Fibroblast of lung (primary cell): ENCODE data around the gene IRF4. TPM values are rescaled to one million over a fixed set of nuclear protein-coding genes. Genes with fewer than 3 reads are reported as not detected.

ENCODE experiments used
- DNase-seq, 2 donors: peaks; one replicate each; pipeline versions ENCODE4 v3.0.0 to v3.0.0-alpha.2; 2010; ENCODE audit warnings: low read depth in 2 of 2
- H2AFZ ChIP-seq: 2 replicates; pipeline ENCODE4 v1.5.1; 2012; ENCODE audit warnings: low read length, control low read depth, inconsistent platforms
- H3K27ac ChIP-seq: 2 replicates; pipeline ENCODE4 v1.5.1; 2011; ENCODE audit warnings: low read length, control low read depth; ENCODE audit not compliant: insufficient read depth
- H3K27me3 ChIP-seq: 2 replicates; pipeline ENCODE4 v1.5.1; 2011; ENCODE audit warnings: mild to moderate bottlenecking, low read length; ENCODE audit not compliant: control insufficient read depth, insufficient read depth
- H3K36me3 ChIP-seq: 2 replicates; pipeline ENCODE4 v1.5.1; 2011; ENCODE audit warnings: low read length; ENCODE audit not compliant: control insufficient read depth, insufficient read depth
- H3K4me1 ChIP-seq: 2 replicates; pipeline ENCODE4 v1.5.1; 2011; ENCODE audit warnings: low read length; ENCODE audit not compliant: control insufficient read depth, insufficient read depth; ENCODE audit errors: extremely low read depth
- H3K4me2 ChIP-seq: 2 replicates; pipeline ENCODE4 v1.5.1; 2011; ENCODE audit warnings: low read length, control low read depth; ENCODE audit not compliant: insufficient read depth; ENCODE audit errors: extremely low read depth
- H3K4me3 ChIP-seq, 4 experiments: fragments of 200-600 bp in 1 of 4; sonication (generic) in 1 of 4; replicated peaks in 1 of 4; 2 replicates each; pipeline ENCODE4 v1.5.1; 2011 to 2016; ENCODE audit warnings: low read length in 4 of 4, low read depth in 3 of 4, mild to moderate bottlenecking in 3 of 4, control low read depth in 2 of 4, inconsistent platforms in 1 of 4, mixed read lengths in 1 of 4; ENCODE audit not compliant: insufficient read depth in 1 of 4; ENCODE audit errors: control extremely low read depth in 1 of 4
- H3K79me2 ChIP-seq: 2 replicates; pipeline ENCODE4 v1.5.1; 2012; ENCODE audit warnings: mild to moderate bottlenecking, low read length, inconsistent platforms; ENCODE audit not compliant: control insufficient read depth, insufficient read depth
- H3K9ac ChIP-seq: 2 replicates; pipeline ENCODE4 v1.5.1; 2011; ENCODE audit warnings: mild to moderate bottlenecking, low read length, control low read depth; ENCODE audit not compliant: insufficient read depth
- H3K9me3 ChIP-seq: 2 replicates; pipeline ENCODE4 v1.5.1; 2012; ENCODE audit warnings: low read depth, low read length; ENCODE audit not compliant: control insufficient read depth, insufficient read depth
- H4K20me1 ChIP-seq: 2 replicates; pipeline ENCODE4 v1.5.1; 2011; ENCODE audit warnings: low read length; ENCODE audit not compliant: control insufficient read depth, insufficient read depth; ENCODE audit errors: extremely low read depth
- EZH2 ChIP-seq: IDR thresholded peaks from 2 replicates; pipeline ENCODE4 v1.5.1; 2012; ENCODE audit warnings: low read length, control low read depth, mild to moderate bottlenecking; ENCODE audit errors: missing control alignments
- polyA plus RNA-seq, 2 donors: library from polyadenylated mRNA; depleted of rRNA in 1 of 2; stranded (reverse) in 1 of 2; unstranded in 1 of 2; fragments of >200 nt; gene quantifications; 2 replicates each; pipeline ENCODE4 v1.2.1, GENCODE V29; 2011 to 2012; ENCODE audit warnings: missing spikeins in 1 of 2
- total RNA-seq: library from RNA; depleted of rRNA; stranded (reverse); fragments of >200 nt; gene quantifications from 2 replicates; pipeline ENCODE4 v1.2.1, GENCODE V29; 2014
- TF ChIP-seq, protein P1 (sequence below), 2 donors: IDR thresholded peaks in 1 of 2; conservative IDR thresholded peaks in 1 of 2; 1 replicate in 1 of 2; 2 replicates in 1 of 2; pipeline ENCODE4 v1.5.1; 2011 to 2012; ENCODE audit warnings: low read length in 2 of 2, control low read depth in 1 of 2, inconsistent platforms in 1 of 2, low read depth in 1 of 2, mild to moderate bottlenecking in 1 of 2

The IRF4 gene
- total and polyA plus RNA-seq, 2 donors (not counting 1 experiment from before 2014, with no cell fraction given) = under 0.01 to 0.01 TPM

DNA sequence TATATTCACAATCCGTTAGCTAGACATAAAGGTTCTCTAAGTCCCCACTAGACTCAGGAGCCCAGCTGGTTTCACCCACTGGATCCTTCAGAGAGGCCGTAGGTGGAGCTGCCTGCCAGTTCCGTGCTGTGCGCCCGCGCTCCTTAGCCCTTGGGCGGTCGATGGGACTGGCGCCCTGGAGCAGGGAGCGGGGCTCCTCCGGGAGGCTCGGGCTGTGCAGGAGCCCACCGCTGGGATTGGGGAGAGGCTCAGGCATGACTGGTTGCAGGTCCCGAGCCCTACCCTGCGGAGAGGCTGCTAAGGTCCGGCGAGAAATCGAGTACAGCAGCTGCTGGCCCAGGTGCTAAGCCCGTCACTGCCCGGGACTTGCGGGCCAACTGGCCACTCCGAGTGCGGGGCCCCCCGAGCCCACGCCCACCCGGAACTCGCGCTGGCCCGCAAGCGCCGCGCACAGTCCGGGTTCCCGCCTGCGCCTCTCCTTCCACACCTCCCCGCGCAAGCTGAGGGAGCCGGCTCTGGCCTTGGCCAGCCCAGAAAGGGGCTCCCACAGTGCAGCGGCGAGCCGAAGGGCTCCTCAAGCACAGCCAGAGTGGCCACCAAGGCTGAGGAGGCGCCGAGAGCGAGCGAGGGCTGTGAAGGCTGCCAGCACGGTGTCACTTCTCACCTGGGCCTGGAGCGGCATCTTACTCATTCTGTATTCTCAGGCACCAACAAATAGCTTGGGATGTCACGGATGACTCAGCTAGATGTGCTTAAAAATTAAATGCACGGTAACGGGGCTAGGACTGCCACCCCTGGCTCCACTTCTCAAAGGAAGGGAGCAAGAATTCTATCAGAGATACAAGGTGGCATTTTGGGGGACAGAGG, 44.1 kb downstream of the IRF4 start:
- Histone ChIP-seq H4K20me1 (no peaks in the 10 kb centered on the region), H3K4me2 (no peak overlapping the region)

DNA sequence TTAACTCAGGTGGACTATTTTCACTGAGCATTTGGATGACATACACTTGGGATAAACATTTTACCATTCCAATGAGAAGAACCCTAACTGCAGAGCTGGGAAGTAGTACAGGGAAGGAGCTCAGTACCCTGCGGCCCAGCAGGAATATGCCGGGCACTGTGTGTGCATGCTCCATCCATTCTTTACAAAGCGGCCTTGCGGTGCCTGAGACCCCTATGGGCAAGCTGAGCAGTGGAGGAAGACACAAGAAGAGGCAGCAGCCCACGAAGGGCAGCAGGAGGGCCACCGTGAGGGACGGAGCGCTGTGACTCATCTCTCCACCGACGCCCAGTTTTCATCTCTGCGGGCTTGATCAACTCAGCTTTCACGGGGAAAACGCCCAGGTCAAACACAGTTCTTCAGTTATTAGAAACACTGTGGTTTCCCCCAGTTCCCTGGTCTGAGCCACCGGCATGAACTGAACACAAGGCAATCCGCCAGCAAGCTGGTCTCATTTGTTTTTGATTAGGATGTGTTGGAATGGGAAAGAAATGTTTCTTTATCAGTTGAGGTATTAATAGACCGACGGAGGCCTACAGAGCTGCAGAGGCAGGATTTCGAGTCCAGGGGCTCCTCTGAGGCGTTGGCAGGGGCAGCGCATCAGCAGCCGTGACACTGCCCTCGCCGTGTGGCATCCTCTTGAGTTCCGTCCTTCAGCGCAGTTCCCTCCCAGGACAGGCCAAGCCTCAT, 44.9 kb downstream of the IRF4 start:
- DNase-seq = peak; percentile 75 to 94
- Histone ChIP-seq H3K79me2 (no peaks in the 10 kb centered on the region), H3K9ac (no peak overlapping the region), H4K20me1 (no peaks in the 10 kb centered on the region), H3K36me3 (no peaks in the 10 kb centered on the region), H3K4me3 (no peak overlapping the region), H3K4me2 (no peak overlapping the region), H2AFZ (no peak overlapping the region), H3K27me3 (peaks cover 2% of the 10 kb centered on the region), H3K27ac (no peak overlapping the region), H3K9me3 (no peaks in the 10 kb centered on the region), H3K4me1 (no peaks in the 10 kb centered on the region)
- TF ChIP-seq, protein P1, sequence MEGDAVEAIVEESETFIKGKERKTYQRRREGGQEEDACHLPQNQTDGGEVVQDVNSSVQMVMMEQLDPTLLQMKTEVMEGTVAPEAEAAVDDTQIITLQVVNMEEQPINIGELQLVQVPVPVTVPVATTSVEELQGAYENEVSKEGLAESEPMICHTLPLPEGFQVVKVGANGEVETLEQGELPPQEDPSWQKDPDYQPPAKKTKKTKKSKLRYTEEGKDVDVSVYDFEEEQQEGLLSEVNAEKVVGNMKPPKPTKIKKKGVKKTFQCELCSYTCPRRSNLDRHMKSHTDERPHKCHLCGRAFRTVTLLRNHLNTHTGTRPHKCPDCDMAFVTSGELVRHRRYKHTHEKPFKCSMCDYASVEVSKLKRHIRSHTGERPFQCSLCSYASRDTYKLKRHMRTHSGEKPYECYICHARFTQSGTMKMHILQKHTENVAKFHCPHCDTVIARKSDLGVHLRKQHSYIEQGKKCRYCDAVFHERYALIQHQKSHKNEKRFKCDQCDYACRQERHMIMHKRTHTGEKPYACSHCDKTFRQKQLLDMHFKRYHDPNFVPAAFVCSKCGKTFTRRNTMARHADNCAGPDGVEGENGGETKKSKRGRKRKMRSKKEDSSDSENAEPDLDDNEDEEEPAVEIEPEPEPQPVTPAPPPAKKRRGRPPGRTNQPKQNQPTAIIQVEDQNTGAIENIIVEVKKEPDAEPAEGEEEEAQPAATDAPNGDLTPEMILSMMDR (conservative IDR thresholded peaks at IDR 0.05 in 1 of 2, IDR thresholded peaks at IDR 0.05 in 1 of 2; ENCODE audit: low read depth in 1 of 2, low read length in 2 of 2) = no peak
- no peak for TF ChIP-seq EZH2

More for the DNA sequence above, 44.1 kb downstream of the IRF4 start:
- Histone ChIP-seq H3K4me3 (no peak overlapping the region), H3K79me2 (no peaks in the 10 kb centered on the region), H3K27me3 (peaks cover 2% of the 10 kb centered on the region), H3K9me3 (no peaks in the 10 kb centered on the region), H3K27ac (no peak overlapping the region), H3K9ac (no peak overlapping the region), H3K4me1 (no peaks in the 10 kb centered on the region), H3K36me3 (no peaks in the 10 kb centered on the region), H2AFZ (no peak overlapping the region)
- no peak for TF ChIP-seq EZH2
- TF ChIP-seq, protein P1 (conservative IDR thresholded peaks at IDR 0.05 in 1 of 2, IDR thresholded peaks at IDR 0.05 in 1 of 2; ENCODE audit: low read depth in 1 of 2, low read length in 2 of 2) = no peak
- peak in 1 of 2 donors; percentile 28 for DNase-seq

DNA sequence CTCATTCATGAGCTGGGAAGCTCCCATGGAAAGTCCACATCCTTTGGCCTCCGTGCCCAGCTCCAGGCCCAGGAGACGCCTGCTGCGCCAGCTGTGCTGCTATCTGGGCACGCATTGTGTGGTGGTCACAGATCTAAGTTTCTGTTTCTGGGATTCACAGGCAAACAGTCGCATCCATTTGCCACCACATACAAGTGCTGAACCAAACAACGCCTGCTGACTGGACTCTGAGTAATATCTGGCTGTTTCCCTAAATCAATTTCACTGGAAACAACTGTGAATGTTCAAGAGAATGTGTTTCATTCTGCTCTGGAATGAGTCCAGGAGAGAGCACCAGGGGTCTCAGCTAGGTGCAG, 45.5 kb downstream of the IRF4 start:
- Histone ChIP-seq H2AFZ (no peak overlapping the region), H3K4me1 (no peaks in the 10 kb centered on the region), H3K27me3 (peaks cover 2% of the 10 kb centered on the region), H3K9me3 (no peaks in the 10 kb centered on the region), H3K36me3 (no peaks in the 10 kb centered on the region), H3K9ac (no peak overlapping the region), H3K4me3 (no peak overlapping the region), H3K79me2 (no peaks in the 10 kb centered on the region), H3K27ac (no peak overlapping the region), H4K20me1 (no peaks in the 10 kb centered on the region), H3K4me2 (no peak overlapping the region)
- DNase-seq = peak; percentile 20 to 55
- TF ChIP-seq EZH2 = no peak
- TF ChIP-seq, protein P1 (conservative IDR thresholded peaks at IDR 0.05 in 1 of 2, IDR thresholded peaks at IDR 0.05 in 1 of 2; ENCODE audit: low read depth in 1 of 2, low read length in 2 of 2) = no peak
